Measurements from ENCODE around the gene OR56A3. TPM values are rescaled to one million over a fixed set of nuclear protein-coding genes. Genes with fewer than 3 reads are reported as not detected.

The OR56A3 gene
- total RNA-seq, 2 donors from 2014 or later: not detected

- 90% methylated on average over 12 to 14 of the region's 14 CpGs for WGBS, 2 experiments (ENCODE audit: insufficient coverage in 1 of 2, insufficient read length in 1 of 2)
- Mint-ChIP-seq H3K4me3 (no peak overlapping the region), H3K27me3 (ENCODE audit: insufficient read depth) (peaks cover 17% of the 10 kb centered on the region), H3K36me3 (ENCODE audit: low read depth) (no peaks in the 10 kb centered on the region), H3K27ac (no peak overlapping the region), H3K4me1 (no peaks in the 10 kb centered on the region), H3K9me3 (no peaks in the 10 kb centered on the region)
- Histone ChIP-seq H3K4me3 (ENCODE audit: low read length) (no peak overlapping the region), H3K27ac (ENCODE audit: low read depth, low read length) (no peak overlapping the region), H3K36me3 (ENCODE audit: control insufficient read depth, insufficient read depth, low read length) (no peaks in the 10 kb centered on the region), H3K9me3 (ENCODE audit: control insufficient read depth, low read length) (no peaks in the 10 kb centered on the region), H3K9ac (ENCODE audit: extremely low read depth, low read length, poor library complexity, severe bottlenecking) (no peak overlapping the region), H3K27me3 (ENCODE audit: control insufficient read depth, insufficient read depth, low read length, poor library complexity, severe bottlenecking) (peaks cover 16% of the 10 kb centered on the region), H3K4me1 (ENCODE audit: control insufficient read depth, insufficient read depth, low read length) (no peaks in the 10 kb centered on the region)
- no peak for DNase-seq
- TF ChIP-seq CTCF (conservative IDR thresholded peaks at IDR 0.05): no peak
Measured at GRCh38 chr11:5994791-5995190, 52.7 kb downstream of the OR56A3 start.

Other genes starting within 250 kb of the OR56A3 start
- not detected for gene OR56B1, start 205.8 kb upstream of the OR56A3 start, total RNA-seq
- not detected for gene OR52N4, start 188.0 kb upstream of the OR56A3 start, total RNA-seq
- not detected for gene OR52N5, start 158.9 kb upstream of the OR56A3 start, total RNA-seq
- gene OR52N1, start 151.0 kb upstream of the OR56A3 start, total RNA-seq: not detected
- not detected for gene OR52N2, start 133.3 kb upstream of the OR56A3 start, total RNA-seq
- gene OR52E6, start 100.4 kb upstream of the OR56A3 start, total RNA-seq: not detected
- gene OR52E8, start 84.6 kb upstream of the OR56A3 start, total RNA-seq: not detected
- gene OR52E4, start 61.6 kb upstream of the OR56A3 start, total RNA-seq: not detected
- gene OR52E5, start 49.0 kb upstream of the OR56A3 start, total RNA-seq: not detected
- gene OR56A5, start 26.2 kb downstream of the OR56A3 start, total RNA-seq: not detected
- gene OR52L1, start 44.7 kb downstream of the OR56A3 start, total RNA-seq: under 1 TPM in 1 of 2 donors, not detected in 1; 0.33 TPM
- under 1 TPM; 0.15 to 0.59 TPM for gene OR56A4, start 64.7 kb downstream of the OR56A3 start, total RNA-seq
- gene OR56A1, start 88.5 kb downstream of the OR56A3 start, total RNA-seq: under 1 TPM; 0.15 to 0.31 TPM
- not detected for gene OR56B4, start 165.4 kb downstream of the OR56A3 start, total RNA-seq
- not detected for gene OR52B2, start 228.1 kb downstream of the OR56A3 start, total RNA-seq

Measured in endodermal cell (in vitro differentiated cells).